ENCODE data around the gene IPPK. TPM values are rescaled to one million over a fixed set of nuclear protein-coding genes. Genes with fewer than 3 reads are reported as not detected.
A peak's percentile ranks its signal among the peaks of the same experiment; 100 is the strongest.
"Not testable (repeated sequence)": the region's sequence is repeated elsewhere in the genome, so short reads cannot be mapped to it uniquely, and the experiment has no call there.

The IPPK gene
- total RNA-seq, 1 donor from 2014 or later, result 15.4 TPM

DNA sequence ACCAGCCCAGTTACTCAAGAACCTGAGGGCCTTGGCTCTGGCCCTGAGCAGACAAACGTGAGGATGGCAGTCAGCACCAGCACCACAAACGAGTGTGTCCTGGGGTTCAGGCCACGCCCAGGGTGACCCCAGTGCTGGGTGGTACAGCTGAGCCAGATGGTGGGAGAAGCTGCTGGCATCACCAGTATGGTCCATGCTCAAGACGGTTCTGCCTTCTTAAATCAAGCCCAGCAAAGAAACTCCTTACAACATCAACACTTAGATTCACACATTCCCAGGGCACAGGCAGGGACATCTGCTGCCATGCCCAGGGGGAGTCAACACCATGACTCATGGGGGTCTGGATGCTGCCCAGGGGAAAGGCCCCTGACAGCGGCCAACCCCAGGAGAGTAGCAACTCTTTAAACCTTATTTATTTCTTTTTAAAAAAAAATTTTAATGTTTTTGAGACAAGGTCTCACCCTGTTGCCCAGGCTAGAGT lies 31.3 kb downstream of the IPPK start:
- DNase-seq (ENCODE audit: low read depth in 2 of 2), result no peak

DNA sequence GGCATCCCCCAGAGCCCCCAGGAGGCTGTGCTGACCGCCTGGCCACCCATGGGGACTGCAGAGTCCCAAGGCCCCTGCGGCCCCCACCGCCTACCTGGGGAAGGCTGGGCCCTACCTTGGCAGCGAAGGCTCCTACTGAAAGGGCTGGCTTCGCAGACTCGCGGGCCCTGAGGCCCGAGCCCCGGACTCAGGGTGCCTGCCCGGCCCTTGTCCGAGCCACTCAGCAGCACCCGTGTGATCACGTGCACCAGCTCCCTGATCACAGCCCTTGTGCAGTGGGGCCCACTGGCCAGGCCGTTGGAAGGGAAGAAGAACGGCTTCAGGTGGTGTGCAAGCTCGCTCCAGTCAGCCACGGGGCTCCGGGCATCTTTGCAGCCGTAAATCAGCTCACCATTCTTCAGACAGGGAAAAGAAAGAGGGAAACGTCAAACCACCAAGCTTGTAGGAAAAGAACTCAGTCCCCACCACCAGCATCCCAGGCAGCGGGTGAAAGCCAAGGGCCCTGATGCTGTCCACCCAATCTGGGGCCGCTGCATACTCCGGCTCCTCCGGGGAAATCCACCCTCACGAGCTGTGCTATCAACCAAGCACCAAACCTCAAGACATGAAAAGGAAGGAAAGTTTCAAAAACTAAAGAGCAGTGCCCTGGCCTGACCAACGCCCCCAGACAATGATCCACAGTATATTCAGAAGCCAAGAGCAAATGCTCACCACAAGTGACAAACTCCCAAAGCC lies 31.9 kb downstream of the IPPK start:
- no peak for DNase-seq (ENCODE audit: low read depth in 2 of 2)

- DNase-seq (ENCODE audit: low read depth in 2 of 2), result no peak
These were observed 32.6 kb downstream of the IPPK start for GRCh38 chr9:92637326-92637725.

DNA sequence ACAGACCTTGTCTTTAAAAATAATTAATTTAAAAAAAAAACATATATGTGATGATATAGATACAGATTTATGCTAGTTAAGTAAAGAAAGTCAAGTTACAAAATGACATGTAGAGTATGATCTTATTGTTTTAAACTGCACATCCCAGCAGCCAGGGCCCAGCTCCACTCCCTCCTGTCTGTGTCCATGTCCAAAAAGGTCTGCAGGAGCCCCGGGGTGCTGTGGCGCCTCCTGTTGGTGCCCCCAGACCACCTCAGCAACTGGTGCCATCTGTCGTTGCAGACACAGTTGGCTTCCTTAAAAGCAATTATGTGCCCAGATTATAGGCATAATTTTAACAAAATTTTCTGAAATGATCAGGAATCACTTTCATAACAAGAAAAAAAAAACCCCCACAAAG lies 33.3 kb downstream of the IPPK start:
- DNase-seq (ENCODE audit: low read depth in 2 of 2), result no peak

DNA sequence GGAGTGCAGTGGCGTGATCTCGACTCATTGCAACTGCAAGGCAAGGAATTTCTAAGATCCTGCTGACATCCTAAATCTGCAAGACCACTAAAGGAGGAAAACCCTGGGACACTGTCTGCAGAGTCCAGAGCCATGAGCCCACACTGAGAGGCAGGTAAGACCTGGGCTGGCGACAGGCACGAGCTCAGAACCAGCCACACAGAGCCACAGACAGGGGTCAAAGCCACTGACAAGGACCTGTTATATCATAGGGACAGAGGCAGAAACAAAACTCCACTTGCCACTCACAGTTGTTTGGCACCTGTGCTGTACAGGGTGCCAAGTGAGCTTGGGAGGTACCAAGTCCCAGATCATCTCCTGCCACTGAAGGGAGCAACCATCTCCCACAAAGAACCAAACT lies 34.2 kb downstream of the IPPK start:
- no peak for DNase-seq (ENCODE audit: low read depth in 2 of 2)

- DNase-seq (ENCODE audit: low read depth in 2 of 2), result peak; percentile 63 to 77
These were observed 35.0 kb downstream of the IPPK start for GRCh38 chr9:92634712-92635605.

GRCh38 chr9:92633614-92634278 lies 36.2 kb downstream of the IPPK start:
- no peak for DNase-seq (ENCODE audit: low read depth in 2 of 2)

- no peak for DNase-seq (ENCODE audit: low read depth in 2 of 2)
These were observed 37.3 kb downstream of the IPPK start for GRCh38 chr9:92632641-92633040.

- DNase-seq (ENCODE audit: low read depth in 2 of 2), result no peak
These were observed 38.2 kb downstream of the IPPK start for GRCh38 chr9:92631452-92632343.

DNA sequence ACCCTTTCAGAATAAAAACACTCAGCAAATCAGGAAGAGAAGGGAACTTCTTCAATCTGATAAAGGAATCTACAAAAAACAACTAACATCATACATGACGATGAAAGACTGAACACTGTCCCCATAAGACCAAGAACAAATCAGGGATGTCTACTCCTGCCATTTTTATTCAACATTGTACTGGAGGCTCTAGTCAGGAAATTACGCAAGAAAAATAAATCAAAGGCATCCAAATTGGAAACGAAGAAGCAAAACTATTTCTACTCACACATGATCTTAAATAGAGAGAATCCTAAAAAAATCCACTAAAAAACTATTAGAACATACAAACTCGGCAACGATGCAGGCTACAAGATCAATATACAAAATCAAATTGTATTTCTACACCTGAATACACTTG lies 42.3 kb downstream of the IPPK start:
- DNase-seq (ENCODE audit: low read depth in 2 of 2), result no peak

DNA sequence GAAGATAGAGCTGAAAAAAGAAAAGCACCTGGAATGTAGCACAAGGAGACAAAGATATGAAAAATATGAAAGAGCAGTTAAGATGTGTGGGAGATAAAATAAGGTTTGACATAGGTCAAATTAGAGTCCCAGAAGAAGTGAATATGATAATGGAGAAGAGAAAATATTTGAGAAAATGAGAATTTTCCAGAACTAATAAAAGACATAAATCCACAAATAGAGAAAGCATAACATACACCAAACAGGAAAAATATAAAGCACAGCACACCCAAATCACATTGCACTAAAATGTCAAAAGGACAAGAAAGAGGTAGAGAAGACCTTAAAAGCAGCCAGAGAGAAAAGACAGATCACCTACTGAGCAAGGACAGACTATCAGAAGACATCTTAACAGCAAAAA lies 43.4 kb downstream of the IPPK start:
- no peak for DNase-seq (ENCODE audit: low read depth in 2 of 2)

DNA sequence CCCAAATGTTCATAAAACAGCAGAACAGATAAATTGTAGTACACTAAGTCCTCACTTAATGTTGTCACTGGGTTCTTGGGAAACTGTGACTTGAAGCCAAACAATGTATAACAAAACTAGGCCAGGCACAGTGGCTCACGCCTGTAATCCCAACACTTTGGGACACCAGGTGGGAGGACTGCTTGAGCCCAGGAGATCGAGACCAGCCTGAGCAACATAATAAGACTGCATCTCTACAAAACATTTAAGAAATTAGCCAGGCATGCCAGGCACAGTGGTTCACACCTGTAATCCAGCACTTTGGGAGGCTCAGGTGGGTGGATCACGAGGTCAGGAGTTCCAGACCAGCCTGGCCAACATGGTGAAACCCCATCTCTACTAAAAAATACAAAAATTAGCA lies 46.0 kb downstream of the IPPK start:
- DNase-seq (ENCODE audit: low read depth in 2 of 2), result not testable (repeated sequence)

GRCh38 chr9:92620845-92621244 lies 49.1 kb downstream of the IPPK start:
- DNase-seq (ENCODE audit: low read depth in 2 of 2), result no peak

- DNase-seq (ENCODE audit: low read depth in 2 of 2), result no peak
These were observed 50.2 kb downstream of the IPPK start for GRCh38 chr9:92619601-92620300.

DNA sequence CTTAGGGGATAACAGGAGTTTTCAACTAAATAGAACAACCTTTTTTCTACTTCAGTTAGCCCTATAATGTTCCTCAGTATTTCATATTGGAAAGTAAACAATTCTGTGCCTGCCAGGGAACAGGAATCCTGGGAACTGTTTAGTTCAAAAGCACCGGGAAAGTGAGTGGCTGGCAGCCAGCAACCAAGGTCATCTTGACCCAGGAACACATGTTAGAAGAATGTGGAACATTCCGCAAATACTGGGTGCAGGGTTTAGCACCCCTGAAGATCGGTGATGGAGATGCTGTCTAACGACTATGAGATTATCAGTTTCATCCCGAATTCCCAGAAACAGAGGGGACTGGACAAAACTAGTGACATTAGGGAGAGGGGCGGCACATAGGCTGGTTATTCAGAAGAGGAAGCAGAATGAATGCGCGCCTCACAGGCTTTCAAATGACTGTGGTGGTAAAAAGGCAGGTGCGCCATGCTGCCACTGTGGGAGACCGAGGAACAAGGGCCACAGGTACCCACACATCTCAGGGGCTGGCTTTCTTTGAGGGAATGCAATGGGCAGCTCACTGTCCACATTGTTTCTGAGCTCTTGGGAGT lies 51.2 kb downstream of the IPPK start:
- DNase-seq (ENCODE audit: low read depth in 2 of 2), result no peak

- DNase-seq (ENCODE audit: low read depth in 2 of 2), result no peak
These were observed 51.9 kb downstream of the IPPK start for GRCh38 chr9:92617951-92618510.

DNA sequence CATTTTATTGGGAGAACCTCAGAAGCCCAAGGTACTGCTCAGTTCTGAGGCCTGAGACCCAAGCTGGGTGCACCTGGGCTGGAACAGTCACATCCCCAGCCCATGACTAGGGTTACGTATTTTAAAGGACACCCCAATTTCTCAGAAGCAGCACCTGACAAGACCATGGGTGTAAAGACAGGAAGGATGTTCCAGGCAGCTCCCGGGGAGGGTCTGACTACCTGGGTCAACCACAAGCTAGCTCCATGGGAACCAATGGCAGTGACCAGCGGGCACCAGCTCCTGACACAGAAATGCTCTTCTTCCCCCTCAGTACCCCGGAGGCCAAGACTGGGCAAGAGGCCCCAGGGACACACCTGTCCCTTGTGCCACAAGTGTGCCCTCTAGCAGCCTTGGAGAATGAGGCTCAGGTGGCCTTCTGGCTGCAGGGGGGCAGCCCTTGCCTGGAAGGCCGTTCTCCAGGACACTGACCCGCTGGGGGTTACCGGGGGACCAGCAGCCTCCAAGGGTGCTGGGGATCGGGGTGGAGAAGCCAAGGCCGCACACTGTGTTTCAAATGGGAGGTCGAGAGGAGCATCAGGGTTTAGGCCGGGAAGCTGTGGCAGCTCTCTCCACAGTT lies 52.6 kb downstream of the IPPK start:
- DNase-seq (ENCODE audit: low read depth in 2 of 2), result no peak

- DNase-seq (ENCODE audit: low read depth in 2 of 2), result no peak
These were observed 53.2 kb downstream of the IPPK start for GRCh38 chr9:92616655-92617111.

- DNase-seq (ENCODE audit: low read depth in 2 of 2), result no peak
These were observed 53.7 kb downstream of the IPPK start for GRCh38 chr9:92616199-92616641.
